IMR-90 (cell line): ENCODE results near the gene SLC2A10. TPM values are rescaled to one million over a fixed set of nuclear protein-coding genes. Genes with fewer than 3 reads are reported as not detected.

ENCODE experiments used
- ATAC-seq: fragments of 200-7000 bp; cut with Tn5 transposase; 2 replicates; pipeline ENCODE4 v1.9.1; 2020; ENCODE audit warnings: low read depth, mild to moderate bottlenecking, moderate library complexity
- BruUV-seq: library from RNA; stranded (reverse); fragments of 400-500 nt; replicated peaks from 2 replicates; lab custom pipeline; 2021; lab: Mats Ljungman, UMichigan
- CTCF ChIA-PET: fragments of 300-600 bp; formaldehyde crosslinking; extraction: SDS; loops from one replicate; lab custom pipeline; 2021; ENCODE audit warnings: antibody characterized with exemption; lab: Yijun Ruan, JAX
- POLR2A ChIA-PET: fragments of 300-600 bp; sonication (Branson Sonifier 250); formaldehyde crosslinking; loops from one replicate; lab custom pipeline; 2022; ENCODE audit warnings: antibody characterized with exemption; ENCODE audit not compliant: unreplicated experiment; lab: Charles Lee
- DNase-seq: peaks from one replicate; pipeline ENCODE4 v3.0.0; 2013
- H2AFZ ChIP-seq: replicated peaks from 2 replicates; pipeline ENCODE3; 2013; ENCODE audit warnings: low read length, mild to moderate bottlenecking; ENCODE audit not compliant: poor library complexity
- H2AK5ac ChIP-seq: 2 replicates; pipeline ENCODE4 v1.6.1; 2013; ENCODE audit warnings: low read depth, low read length, inconsistent platforms
- H2AK9ac ChIP-seq: replicated peaks from 2 replicates; pipeline ENCODE3; 2013; ENCODE audit warnings: mild to moderate bottlenecking, low read depth, low read length, moderate library complexity; ENCODE audit not compliant: poor library complexity
- H2BK120ac ChIP-seq: 2 replicates; pipeline ENCODE4 v1.6.1; 2013; ENCODE audit warnings: low read depth, low read length, inconsistent platforms
- H2BK15ac ChIP-seq: 3 replicates; pipeline ENCODE4 v1.6.1; 2013; ENCODE audit warnings: low read depth, low read length, inconsistent platforms
- H2BK20ac ChIP-seq: 2 replicates; pipeline ENCODE4 v1.6.1; 2013; ENCODE audit warnings: low read depth, mild to moderate bottlenecking, inconsistent platforms, low read length, moderate library complexity
- H2BK5ac ChIP-seq: 2 replicates; pipeline ENCODE4 v1.6.1; 2013; ENCODE audit warnings: mild to moderate bottlenecking, low read depth, low read length, inconsistent platforms; ENCODE audit not compliant: poor library complexity, severe bottlenecking
- H3K14ac ChIP-seq: replicated peaks from 2 replicates; pipeline ENCODE4 v1.6.1; 2013; ENCODE audit warnings: low read depth, low read length, inconsistent platforms
- H3K18ac ChIP-seq: 2 replicates; pipeline ENCODE4 v1.6.1; 2013; ENCODE audit warnings: low read depth, low read length, control low read depth
- H3K23ac ChIP-seq: 2 replicates; pipeline ENCODE4 v1.6.1; 2013; ENCODE audit warnings: low read depth, low read length, inconsistent platforms
- H3K27ac ChIP-seq: 2 replicates; pipeline ENCODE4 v1.5.1; 2013; ENCODE audit warnings: mild to moderate bottlenecking, control low read depth, low read length; ENCODE audit not compliant: insufficient read depth
- H3K27me3 ChIP-seq: 2 replicates; pipeline ENCODE4 v1.6.1; 2013; ENCODE audit warnings: low read length; ENCODE audit not compliant: control insufficient read depth, insufficient read depth
- H3K36me3 ChIP-seq: 2 replicates; pipeline ENCODE4 v1.6.1; 2013; ENCODE audit warnings: low read length, mixed read lengths; ENCODE audit not compliant: control insufficient read depth, insufficient read depth
- H3K4ac ChIP-seq: 2 replicates; pipeline ENCODE4 v1.6.1; 2013; ENCODE audit warnings: low read depth, low read length, inconsistent platforms
- H3K4me1 ChIP-seq: 2 replicates; pipeline ENCODE4 v1.6.1; 2013; ENCODE audit warnings: low read length, mixed read lengths; ENCODE audit not compliant: control insufficient read depth, insufficient read depth
- H3K4me2 ChIP-seq: 2 replicates; pipeline ENCODE4 v1.6.1; 2013; ENCODE audit warnings: low read depth, mild to moderate bottlenecking, control low read depth, low read length, moderate library complexity
- H3K4me3 ChIP-seq: 2 replicates; pipeline ENCODE4 v1.5.1; 2013; ENCODE audit warnings: low read depth, mild to moderate bottlenecking, control low read depth, low read length, moderate library complexity; ENCODE audit not compliant: insufficient read depth
- H3K56ac ChIP-seq: 2 replicates; pipeline ENCODE4 v1.6.1; 2013; ENCODE audit warnings: low read length, inconsistent platforms; ENCODE audit not compliant: insufficient read depth; ENCODE audit errors: extremely low read depth
- H3K79me1 ChIP-seq, 2 experiments: 2 replicates each; pipeline ENCODE4 v1.6.1; 2013; ENCODE audit warnings: low read length in 2 of 2, inconsistent platforms in 1 of 2, low read depth in 1 of 2
- H3K9ac ChIP-seq: 2 replicates; pipeline ENCODE4 v1.6.1; 2013; ENCODE audit warnings: low read depth, low read length, control low read depth
- H3K9me1 ChIP-seq: 2 replicates; pipeline ENCODE4 v1.6.1; 2013; ENCODE audit warnings: low read length, inconsistent platforms; ENCODE audit not compliant: insufficient read depth
- H3K9me3 ChIP-seq: 2 replicates; pipeline ENCODE4 v1.6.1; 2013; ENCODE audit warnings: low read length; ENCODE audit not compliant: control insufficient read depth, insufficient read depth
- H4K20me1 ChIP-seq: 2 replicates; pipeline ENCODE4 v1.6.1; 2013; ENCODE audit warnings: low read length, inconsistent platforms; ENCODE audit not compliant: insufficient read depth
- H4K5ac ChIP-seq: 2 replicates; pipeline ENCODE4 v1.6.1; 2013; ENCODE audit warnings: mild to moderate bottlenecking, low read depth, low read length, control low read depth
- H4K8ac ChIP-seq, 2 experiments: 2 replicates each; pipeline ENCODE4 v1.6.1; 2013; ENCODE audit warnings: low read depth in 2 of 2, low read length in 2 of 2, control low read depth in 1 of 2, inconsistent platforms in 1 of 2
- H4K91ac ChIP-seq: 2 replicates; pipeline ENCODE4 v1.6.1; 2013; ENCODE audit warnings: low read depth, low read length, inconsistent platforms; ENCODE audit not compliant: insufficient read depth
- BHLHE40 ChIP-seq: fragments of 150-350 bp; IDR thresholded peaks from 2 replicates; pipeline ENCODE4 v1.6.1; 2016; ENCODE audit warnings: mild to moderate bottlenecking, low read depth, low read length
- CEBPB ChIP-seq: IDR thresholded peaks from 2 replicates; pipeline ENCODE4 v1.6.1; 2012; ENCODE audit warnings: low read depth, low read length, improper control_type of control experiment
- CHD1 ChIP-seq: IDR thresholded peaks from 2 replicates; pipeline ENCODE4 v1.6.1; 2012; ENCODE audit warnings: low read depth, low read length, improper control_type of control experiment
- FOS ChIP-seq: fragments of 150-350 bp; IDR thresholded peaks from 2 replicates; pipeline ENCODE4 v1.6.1; 2016; ENCODE audit warnings: low read depth, low read length
- MAFK ChIP-seq: IDR thresholded peaks from 2 replicates; pipeline ENCODE4 v1.6.1; 2012; ENCODE audit warnings: low read depth, low read length, improper control_type of control experiment
- MAZ ChIP-seq: IDR thresholded peaks from 2 replicates; pipeline ENCODE4 v1.6.1; 2012; ENCODE audit warnings: low read depth, mild to moderate bottlenecking, low read length, improper control_type of control experiment, moderate library complexity, borderline replicate concordance
- MXI1 ChIP-seq: IDR thresholded peaks from 2 replicates; pipeline ENCODE4 v1.6.1; 2012; ENCODE audit warnings: low read depth, mild to moderate bottlenecking, low read length, moderate library complexity, borderline replicate concordance
- NFE2L2 ChIP-seq: fragments of 150-350 bp; IDR thresholded peaks from 2 replicates; pipeline ENCODE4 v1.6.1; 2016; ENCODE audit warnings: low read depth, mild to moderate bottlenecking, low read length
- POLR2A ChIP-seq: IDR thresholded peaks from 2 replicates; pipeline ENCODE4 v1.6.1; 2012; ENCODE audit warnings: mild to moderate bottlenecking, low read depth, low read length
- RAD21 ChIP-seq: IDR thresholded peaks from 2 replicates; pipeline ENCODE4 v1.6.1; 2012; ENCODE audit warnings: low read length, improper control_type of control experiment
- RCOR1 ChIP-seq: IDR thresholded peaks from 2 replicates; pipeline ENCODE4 v1.6.1; 2012; ENCODE audit warnings: mild to moderate bottlenecking, low read length, improper control_type of control experiment; ENCODE audit not compliant: insufficient replicate concordance
- RFX5 ChIP-seq: IDR thresholded peaks from 2 replicates; pipeline ENCODE4 v1.8.0; 2012; ENCODE audit warnings: low read depth, mild to moderate bottlenecking, low read length, moderate library complexity
- SMC3 ChIP-seq: fragments of 150-350 bp; IDR thresholded peaks from 2 replicates; pipeline ENCODE4 v1.6.1; 2016; ENCODE audit warnings: low read depth, mild to moderate bottlenecking, antibody characterized with exemption, low read length, moderate library complexity
- WGBS, 2 experiments: methylation state at CpG; one replicate each; pipeline versions ENCODE4 v1.1.5 to v1.1.7; 2013; ENCODE audit warnings: missing lambda C conversion rate in 2 of 2; ENCODE audit not compliant: insufficient read length in 1 of 2; ENCODE audit errors: extremely low coverage in 2 of 2; 5-methylcytosine and 5-hydroxymethylcytosine counted together
- dilution Hi-C: fragments of 300-500 bp; cut with HindIII; formaldehyde crosslinking; loops from one replicate; pipeline ENCODE4 v1.14.3; 2018; ENCODE audit warnings: low sequenced_read_pairs; ENCODE audit not compliant: unreplicated experiment
- in situ Hi-C: fragments of 300-500 bp; cut with MboI; formaldehyde crosslinking; loops from 3 replicates; pipeline ENCODE4 v1.14.3; 2019; ENCODE audit warnings: low sequenced_read_pairs, inconsistent platforms, mixed read lengths
- intact Hi-C: fragments of 100-400 bp; cut with micrococcal nuclease; formaldehyde crosslinking; loops from 2 replicates; pipeline ENCODE4 v1.10.0; 2022
- polyA plus RNA-seq, 3 experiments: library from polyadenylated mRNA; depleted of rRNA; stranded (reverse); fragments of >200 nt; gene quantifications; 2 replicates each; pipeline ENCODE4 v1.2.3, GENCODE V29; 2012; ENCODE audit warnings: low replicate concordance in 1 of 3
- total RNA-seq: library from RNA; depleted of rRNA; stranded (reverse); fragments of >200 nt; gene quantifications from 2 replicates; pipeline ENCODE4 v1.2.3, GENCODE V29; 2012
- TF ChIP-seq, protein P1 (sequence below): fragments of 150-350 bp; IDR thresholded peaks from 2 replicates; pipeline ENCODE4 v1.6.1; 2017; ENCODE audit warnings: mild to moderate bottlenecking, antibody characterized with exemption, low read length, low read depth
- TF ChIP-seq, protein P2 (sequence below): conservative IDR thresholded peaks from 2 replicates; pipeline ENCODE4 v1.5.1; 2012; ENCODE audit warnings: mild to moderate bottlenecking, low read depth, low read length, improper control_type of control experiment
- TF ChIP-seq, protein P3 (sequence below): fragments of 150-350 bp; IDR thresholded peaks from 2 replicates; pipeline ENCODE4 v1.6.1; 2016; ENCODE audit warnings: low read depth, mild to moderate bottlenecking, low read length, moderate library complexity, borderline replicate concordance

Gene SLC2A10
- total and polyA plus RNA-seq, 2 of the 4 experiments (the other 2 are of a cell fraction) = 15.2 to 22.0 TPM

DNA sequence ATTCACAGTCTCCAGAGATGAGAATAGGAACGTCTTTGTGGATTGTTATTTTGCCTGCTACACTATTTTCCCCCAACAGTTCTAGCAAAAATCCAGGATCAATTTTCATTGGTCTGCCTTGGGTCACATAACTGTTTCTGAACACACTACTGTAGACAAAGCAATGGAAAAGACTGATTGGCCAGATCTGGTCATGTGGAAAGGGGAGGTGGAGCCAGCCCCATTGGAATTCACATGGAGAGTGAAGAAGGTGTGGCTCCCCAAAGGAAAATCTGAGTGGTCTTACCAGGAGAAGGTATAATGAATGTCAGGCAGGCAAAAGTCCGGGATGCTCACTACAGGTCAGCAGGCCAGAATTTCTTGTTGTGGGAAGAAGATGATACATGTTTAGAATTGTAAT, 10.7 kb upstream of the SLC2A10 start:
- no peak overlapping the region for H4K8ac ChIP-seq

More for the DNA sequence above, 10.7 kb upstream of the SLC2A10 start:
- Histone ChIP-seq H2BK5ac (no peak overlapping the region), H2BK120ac (no peak overlapping the region), H2BK15ac (no peak overlapping the region), H3K36me3 (no peaks in the 10 kb centered on the region), H3K56ac (no peak overlapping the region), H3K4me2 (no peak overlapping the region), H2AK5ac (no peak overlapping the region), H3K27me3 (no peaks in the 10 kb centered on the region), H3K23ac (no peak overlapping the region), H4K91ac (no peak overlapping the region), H2AK9ac (no peak overlapping the region), H3K14ac (no peak overlapping the region), H3K4me3 (no peak overlapping the region), H3K9ac (no peak overlapping the region), H3K27ac (no peak overlapping the region), H4K20me1 (no peaks in the 10 kb centered on the region), H3K4me1 (peaks cover 11% of the 10 kb centered on the region), H3K9me1 (peaks cover 12% of the 10 kb centered on the region), H3K4ac (no peak overlapping the region), H3K79me1 (no peaks in the 10 kb centered on the region), H4K5ac (no peak overlapping the region), H2AFZ (no peak overlapping the region), H3K9me3 (no peaks in the 10 kb centered on the region), H3K18ac (no peak overlapping the region), H2BK20ac (no peak overlapping the region)
- in situ Hi-C loops = no loop called here
- intact Hi-C loops = no loop called here
- TF ChIP-seq FOS = no peak
- no peak for TF ChIP-seq RAD21
- TF ChIP-seq, protein P1, sequence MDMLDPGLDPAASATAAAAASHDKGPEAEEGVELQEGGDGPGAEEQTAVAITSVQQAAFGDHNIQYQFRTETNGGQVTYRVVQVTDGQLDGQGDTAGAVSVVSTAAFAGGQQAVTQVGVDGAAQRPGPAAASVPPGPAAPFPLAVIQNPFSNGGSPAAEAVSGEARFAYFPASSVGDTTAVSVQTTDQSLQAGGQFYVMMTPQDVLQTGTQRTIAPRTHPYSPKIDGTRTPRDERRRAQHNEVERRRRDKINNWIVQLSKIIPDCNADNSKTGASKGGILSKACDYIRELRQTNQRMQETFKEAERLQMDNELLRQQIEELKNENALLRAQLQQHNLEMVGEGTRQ = no peak
- TF ChIP-seq BHLHE40 = no peak
- no peak for TF ChIP-seq MAFK
- TF ChIP-seq MXI1 = no peak
- no peak for TF ChIP-seq CEBPB
- TF ChIP-seq RCOR1 = no peak
- TF ChIP-seq CHD1 = no peak
- TF ChIP-seq MAZ = no peak
- no peak for TF ChIP-seq SMC3
- TF ChIP-seq NFE2L2 = no peak
- no peak for TF ChIP-seq RFX5
- TF ChIP-seq, protein P2, sequence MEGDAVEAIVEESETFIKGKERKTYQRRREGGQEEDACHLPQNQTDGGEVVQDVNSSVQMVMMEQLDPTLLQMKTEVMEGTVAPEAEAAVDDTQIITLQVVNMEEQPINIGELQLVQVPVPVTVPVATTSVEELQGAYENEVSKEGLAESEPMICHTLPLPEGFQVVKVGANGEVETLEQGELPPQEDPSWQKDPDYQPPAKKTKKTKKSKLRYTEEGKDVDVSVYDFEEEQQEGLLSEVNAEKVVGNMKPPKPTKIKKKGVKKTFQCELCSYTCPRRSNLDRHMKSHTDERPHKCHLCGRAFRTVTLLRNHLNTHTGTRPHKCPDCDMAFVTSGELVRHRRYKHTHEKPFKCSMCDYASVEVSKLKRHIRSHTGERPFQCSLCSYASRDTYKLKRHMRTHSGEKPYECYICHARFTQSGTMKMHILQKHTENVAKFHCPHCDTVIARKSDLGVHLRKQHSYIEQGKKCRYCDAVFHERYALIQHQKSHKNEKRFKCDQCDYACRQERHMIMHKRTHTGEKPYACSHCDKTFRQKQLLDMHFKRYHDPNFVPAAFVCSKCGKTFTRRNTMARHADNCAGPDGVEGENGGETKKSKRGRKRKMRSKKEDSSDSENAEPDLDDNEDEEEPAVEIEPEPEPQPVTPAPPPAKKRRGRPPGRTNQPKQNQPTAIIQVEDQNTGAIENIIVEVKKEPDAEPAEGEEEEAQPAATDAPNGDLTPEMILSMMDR = no peak
- TF ChIP-seq POLR2A = no peak
- TF ChIP-seq, protein P3, sequence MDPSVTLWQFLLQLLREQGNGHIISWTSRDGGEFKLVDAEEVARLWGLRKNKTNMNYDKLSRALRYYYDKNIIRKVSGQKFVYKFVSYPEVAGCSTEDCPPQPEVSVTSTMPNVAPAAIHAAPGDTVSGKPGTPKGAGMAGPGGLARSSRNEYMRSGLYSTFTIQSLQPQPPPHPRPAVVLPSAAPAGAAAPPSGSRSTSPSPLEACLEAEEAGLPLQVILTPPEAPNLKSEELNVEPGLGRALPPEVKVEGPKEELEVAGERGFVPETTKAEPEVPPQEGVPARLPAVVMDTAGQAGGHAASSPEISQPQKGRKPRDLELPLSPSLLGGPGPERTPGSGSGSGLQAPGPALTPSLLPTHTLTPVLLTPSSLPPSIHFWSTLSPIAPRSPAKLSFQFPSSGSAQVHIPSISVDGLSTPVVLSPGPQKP = no peak
- dilution Hi-C loops = no loop called here
- ATAC-seq = no peak
- no peak for DNase-seq
- BruUV-seq = no TSS peak
- CTCF ChIA-PET = no interaction called here
- POLR2A ChIA-PET = no interaction called here
- WGBS, 2 experiments = no CpG with 5 or more reads among the region's 2 CpGs
